GM12878 (cell line): ENCODE results near the gene ANKRD11. TPM values are rescaled to one million over a fixed set of nuclear protein-coding genes. Genes with fewer than 3 reads are reported as not detected.

ENCODE experiments used
- ATAC-seq: fragments of 200-7000 bp; cut with Tn5 transposase; 3 replicates; pipeline ENCODE4 v1.9.1; 2020; ENCODE audit warnings: mild to moderate bottlenecking, moderate library complexity
- BruUV-seq: library from RNA; stranded (reverse); fragments of 400-500 nt; replicated peaks from 2 replicates; lab custom pipeline; 2021; lab: Mats Ljungman, UMichigan
- CTCF ChIA-PET: fragments of 300-600 bp; sonication (Branson Sonifier 250); formaldehyde crosslinking; extraction: SDS; loops from one replicate; lab custom pipeline; 2021; ENCODE audit warnings: inconsistent platforms; lab: Yijun Ruan, JAX
- POLR2A ChIA-PET: fragments of 350-600 bp; formaldehyde crosslinking; extraction: SDS; loops from one replicate; lab custom pipeline; 2021; ENCODE audit warnings: inconsistent platforms; lab: Charles Lee
- RAD21 ChIA-PET: fragments of 300-600 bp; sonication (Branson Sonifier 250); formaldehyde crosslinking; loops from one replicate; lab custom pipeline; 2023; ENCODE audit warnings: antibody characterized with exemption; ENCODE audit not compliant: unreplicated experiment; lab: Charles Lee
- SMC1A ChIA-PET: fragments of 300-600 bp; sonication (Branson Sonifier 250); formaldehyde crosslinking; loops from one replicate; lab custom pipeline; 2023; ENCODE audit not compliant: unreplicated experiment, uncharacterized antibody; lab: Charles Lee
- DNase-seq: peaks from one replicate; pipeline ENCODE4 v3.0.0-alpha.2; 2011; ENCODE audit warnings: low read depth, low spot score
- FAIRE-seq: peaks from 3 replicates; lab custom pipeline; 2011; peaks lifted over from hg19 to GRCh38; lab: Jason Lieb, UNC
- H2AFZ ChIP-seq: 2 replicates; pipeline ENCODE4 v1.6.0; 2011; ENCODE audit warnings: low read depth, low read length, control low read depth; ENCODE audit not compliant: control insufficient read depth
- H3K27ac ChIP-seq: 2 replicates; pipeline ENCODE4 v1.5.1; 2011; ENCODE audit warnings: control low read depth; ENCODE audit not compliant: control insufficient read depth, insufficient read depth
- H3K27me3 ChIP-seq, 2 experiments: replicated peaks in 1 of 2; 2 replicates each; pipeline versions ENCODE4 v1.6.0 to v1.6.1; 2011; ENCODE audit warnings: low read length in 1 of 2; ENCODE audit not compliant: control insufficient read depth in 2 of 2, insufficient read depth in 2 of 2
- H3K36me3 ChIP-seq, 2 experiments: 2 replicates each; pipeline ENCODE4 v1.5.1; 2011; ENCODE audit warnings: low read length in 1 of 2; ENCODE audit not compliant: control insufficient read depth in 2 of 2, insufficient read depth in 2 of 2
- H3K4me1 ChIP-seq: 2 replicates; pipeline ENCODE4 v1.6.1; 2011; ENCODE audit warnings: mild to moderate bottlenecking, low read length, moderate library complexity, mixed read lengths; ENCODE audit not compliant: control insufficient read depth, insufficient read depth
- H3K4me2 ChIP-seq: 2 replicates; pipeline ENCODE4 v1.6.0; 2011; ENCODE audit warnings: control low read depth; ENCODE audit not compliant: control insufficient read depth, insufficient read depth
- H3K4me3 ChIP-seq: fragments of 200-600 bp; sonication (generic); 2 replicates; pipeline ENCODE4 v1.5.1; 2016
- H3K79me2 ChIP-seq: 2 replicates; pipeline ENCODE4 v1.6.0; 2011; ENCODE audit warnings: low read length; ENCODE audit not compliant: control insufficient read depth, insufficient read depth
- H3K9ac ChIP-seq: 2 replicates; pipeline ENCODE4 v1.8.0; 2011; ENCODE audit warnings: low read length, control low read depth, mixed read lengths; ENCODE audit not compliant: control insufficient read depth, insufficient read depth
- H3K9me3 ChIP-seq: replicated peaks from 3 replicates; pipeline ENCODE4 v1.5.1; 2011; ENCODE audit warnings: mild to moderate bottlenecking, low read length; ENCODE audit not compliant: control insufficient read depth, insufficient read depth
- H4K20me1 ChIP-seq: 2 replicates; pipeline ENCODE4 v1.6.0; 2011; ENCODE audit not compliant: control insufficient read depth, insufficient read depth
- CHD2 ChIP-seq: IDR thresholded peaks from 2 replicates; pipeline ENCODE4 v1.6.1; 2011; ENCODE audit warnings: low read depth, low read length, improper control_type of control experiment, borderline replicate concordance
- FOXM1 ChIP-seq: IDR thresholded peaks from 2 replicates; pipeline ENCODE4 v1.6.1; 2012; ENCODE audit warnings: low read depth, mild to moderate bottlenecking, inconsistent platforms, low read length, moderate library complexity
- MLLT1 ChIP-seq: fragments of 450-650 bp; IDR thresholded peaks from 2 replicates; pipeline ENCODE4 v1.6.1; 2016; ENCODE audit warnings: mild to moderate bottlenecking
- MTA2 ChIP-seq: fragments of 450-650 bp; IDR thresholded peaks from 2 replicates; pipeline ENCODE4 v1.6.1; 2016; ENCODE audit warnings: low read depth, mild to moderate bottlenecking, moderate library complexity
- MTA3 ChIP-seq: IDR thresholded peaks from 2 replicates; pipeline ENCODE4 v1.6.1; 2012; ENCODE audit warnings: low read length, inconsistent platforms, borderline replicate concordance
- MYC ChIP-seq: IDR thresholded peaks from 2 replicates; pipeline ENCODE4 v1.6.1; 2011; ENCODE audit warnings: mild to moderate bottlenecking, low read length, moderate library complexity, inconsistent platforms; ENCODE audit not compliant: insufficient read depth, insufficient replicate concordance, insufficient read length, severe bottlenecking
- NFYA ChIP-seq: IDR thresholded peaks from 2 replicates; pipeline ENCODE4 v1.6.1; 2011; ENCODE audit warnings: low read depth, mild to moderate bottlenecking, low read length, improper control_type of control experiment, borderline replicate concordance
- NKRF ChIP-seq: fragments of 450-650 bp; conservative IDR thresholded peaks from 2 replicates; pipeline ENCODE4 v1.6.1; 2017; ENCODE audit warnings: mild to moderate bottlenecking, moderate library complexity
- NR2C1 ChIP-seq: fragments of 450-650 bp; IDR thresholded peaks from 2 replicates; pipeline ENCODE4 v1.6.1; 2017; ENCODE audit warnings: antibody characterized with exemption, mild to moderate bottlenecking, moderate library complexity
- PKNOX1 ChIP-seq: fragments of 450-650 bp; IDR thresholded peaks from 2 replicates; pipeline ENCODE4 v1.6.1; 2016; ENCODE audit warnings: mild to moderate bottlenecking
- PML ChIP-seq: IDR thresholded peaks from 2 replicates; pipeline ENCODE4 v1.6.1; 2012; ENCODE audit warnings: low read length, inconsistent platforms
- POLR2A ChIP-seq: IDR thresholded peaks from 2 replicates; pipeline ENCODE4 v1.6.1; 2011; ENCODE audit warnings: low read depth, mild to moderate bottlenecking, low read length
- POLR2AphosphoS2 ChIP-seq: IDR thresholded peaks from 2 replicates; pipeline ENCODE4 v1.6.1; 2011; ENCODE audit warnings: low read depth, mild to moderate bottlenecking, low read length, improper control_type of control experiment, moderate library complexity
- SUPT20H ChIP-seq: IDR thresholded peaks from 2 replicates; pipeline ENCODE4 v1.6.1; 2011; ENCODE audit warnings: low read depth, mild to moderate bottlenecking, low read length, moderate library complexity, borderline replicate concordance; ENCODE audit not compliant: control insufficient read depth
- TBL1XR1 ChIP-seq: IDR thresholded peaks from 2 replicates; pipeline ENCODE4 v1.6.1; 2012; ENCODE audit warnings: low read depth, low read length, improper control_type of control experiment
- ZNF207 ChIP-seq: fragments of 450-650 bp; IDR thresholded peaks from 2 replicates; pipeline ENCODE4 v1.6.1; 2014; ENCODE audit warnings: antibody characterized with exemption, mild to moderate bottlenecking, borderline replicate concordance
- ZNF622 ChIP-seq: fragments of 450-650 bp; IDR thresholded peaks from 2 replicates; pipeline ENCODE4 v1.6.1; 2017; ENCODE audit warnings: mild to moderate bottlenecking, inconsistent platforms
- WGBS: methylation state at CpG from one replicate; pipeline ENCODE4 v1.1.6; 2016; ENCODE audit warnings: low lambda C conversion rate; ENCODE audit not compliant: insufficient replicate concordance, insufficient coverage; ENCODE audit errors: missing lambda C conversion rate; 5-methylcytosine and 5-hydroxymethylcytosine counted together
- in situ Hi-C: fragments of 300-500 bp; cut with MboI; formaldehyde crosslinking; loops from 9 replicates; pipeline ENCODE4 v1.14.3; 2018; ENCODE audit warnings: mixed read lengths
- intact Hi-C: fragments of 100-400 bp; cut with micrococcal nuclease; formaldehyde crosslinking; loops from one replicate; pipeline ENCODE4 v1.14.2; 2022; ENCODE audit not compliant: unreplicated experiment
- polyA plus RNA-seq, 11 experiments: library from polyadenylated mRNA; depleted of rRNA in 4 of 11; unstranded in 6 of 11; stranded (reverse) in 5 of 11; fragments of >200 nt; fragmentation: Nextera tagmentation in 4 of 11; fragmentation: Illumina TruSeq in 1 of 11; extraction: Ambion mirVana in 4 of 11; extraction: Trizol in 1 of 11; gene quantifications; 1 replicate in 1 of 11; 2 replicates in 10 of 11; pipeline versions ENCODE4 v1.2.1 to v1.2.3, GENCODE V29; 2011 to 2016; ENCODE audit warnings: inconsistent platforms in 2 of 11, missing spikeins in 2 of 11, low read depth in 1 of 11
- total RNA-seq, 4 experiments: library from RNA; depleted of rRNA in 3 of 4; stranded (reverse); fragments of >200 nt in 3 of 4; fragmentation: Illumina TruSeq in 1 of 4; extraction: Trizol in 1 of 4; gene quantifications; 2 replicates each; pipeline versions ENCODE4 v1.2.1 to v1.2.3, GENCODE V29; 2013 to 2021

ANKRD11 gene
- total and polyA plus RNA-seq, 10 of the 15 experiments (the other 5 are each of a cell fraction or from before 2014, with no cell fraction given): 5.1 to 103 (median 27.4) TPM

- no peak for TF ChIP-seq POLR2A
- no peak for TF ChIP-seq CHD2
- no peak for TF ChIP-seq NKRF
- TF ChIP-seq ZNF207: no peak
- no peak for TF ChIP-seq TBL1XR1
- no peak for TF ChIP-seq MLLT1
- no peak for TF ChIP-seq PKNOX1
- no peak for TF ChIP-seq NR2C1
- TF ChIP-seq FOXM1: no peak
- TF ChIP-seq ZNF622: no peak
- no peak for TF ChIP-seq PML
- no peak for TF ChIP-seq POLR2AphosphoS2
- TF ChIP-seq MTA3: no peak
- TF ChIP-seq MTA2: no peak
- no peak for TF ChIP-seq MYC
- no peak for TF ChIP-seq SUPT20H
- no peak for TF ChIP-seq NFYA
- DNase-seq (no peak), ATAC-seq (no peak), FAIRE-seq (no peak)
- no peaks in the 10 kb centered on the region; the same call in 1 of the 2 replicates for H3K79me2 ChIP-seq
- H3K27me3 ChIP-seq: no peaks in the 10 kb centered on the region
- no peak overlapping the region for H3K27ac ChIP-seq
- H3K9me3 ChIP-seq: no peaks in the 10 kb centered on the region
- peaks cover 12% of the 10 kb centered on the region for H3K4me1 ChIP-seq
- H3K4me3 ChIP-seq: no peak overlapping the region
- RAD21 ChIA-PET: no interaction called here
- SMC1A ChIA-PET: no interaction called here
- H2AFZ ChIP-seq: no peak overlapping the region
- H3K9ac ChIP-seq: no peak overlapping the region
- peaks cover 11 to 26% of the 10 kb centered on the region in 2 experiments for H3K36me3 ChIP-seq
- 91% methylated on average over 16 of the region's 16 CpGs for WGBS
- no TSS peak for BruUV-seq
- intact Hi-C loops (no loop called here), in situ Hi-C loops (no loop called here)
- POLR2A ChIA-PET: interaction anchor here (0.6 kb wide), 1 partner anchor 148 kb away, joined by 3 read pairs; no protein-coding TSS in a partner anchor
- H4K20me1 ChIP-seq: no peaks in the 10 kb centered on the region
- no peak overlapping the region for H3K4me2 ChIP-seq
- CTCF ChIA-PET: no interaction called here
Measured at GRCh38 chr16:89529097-89529496, 38.7 kb upstream of the ANKRD11 start.
